Motor neuron (in vitro differentiated cells): ENCODE measurements around the gene RDH5. TPM values are rescaled to one million over a fixed set of nuclear protein-coding genes. Genes with fewer than 3 reads are reported as not detected.
A peak's percentile ranks its signal among the peaks of the same experiment; 100 is the strongest.

Experiments
- ATAC-seq, 8 experiments: fragments of 200-7000 bp; cut with Tn5 transposase; replicated peaks in 6 of 8; 2 replicates each; pipeline ENCODE4 v1.8.0; 2021; ENCODE audit warnings: mild to moderate bottlenecking in 8 of 8, moderate library complexity in 8 of 8
- H3K27ac ChIP-seq, 2 donors: fragments of 250-450 bp; sonication (Bioruptor Pico); 2 replicates each; pipeline ENCODE4 v1.9.0; 2021; ENCODE audit warnings: antibody characterized with exemption in 2 of 2, mild to moderate bottlenecking in 2 of 2, moderate library complexity in 1 of 2
- H3K4me1 ChIP-seq, 2 donors: fragments of 250-450 bp; sonication (Bioruptor Pico); replicated peaks in 1 of 2; 2 replicates each; pipeline ENCODE4 v1.6.1; 2021; ENCODE audit warnings: antibody characterized with exemption in 2 of 2, mild to moderate bottlenecking in 2 of 2, moderate library complexity in 1 of 2
- H3K4me3 ChIP-seq, 5 donors: fragments of 250-450 bp; sonication (Bioruptor Pico); 2 replicates each; pipeline ENCODE4 v1.9.0; 2021; ENCODE audit warnings: antibody characterized with exemption in 5 of 5, mild to moderate bottlenecking in 5 of 5, moderate library complexity in 4 of 5
- WGBS, 10 experiments: fragments of 450-650 bp; shearing (Covaris generic); methylation state at CpG; one replicate each; pipeline ENCODE4 v1.0.0; 2022; 5-methylcytosine and 5-hydroxymethylcytosine counted together
- in situ Hi-C, 9 experiments: fragments of 400-800 bp; cut with MboI; loops; one replicate each; pipeline ENCODE4 v1.15.0; 2021; ENCODE audit warnings: low sequenced_read_pairs in 9 of 9, low pct_unique_long_range_greater_than_20kb in 2 of 9; ENCODE audit not compliant: unreplicated experiment in 9 of 9
- total RNA-seq, 8 experiments: library from RNA; unstranded; fragments of 300-600 nt; gene quantifications; 2 replicates each; pipeline versions ENCODE4 v1.2.3 to v1.2.4, GENCODE V29; 2022

The RDH5 gene
- total RNA-seq, 8 experiments from 2014 or later = 1.4 to 23.6 (median 3.6) TPM

DNA sequence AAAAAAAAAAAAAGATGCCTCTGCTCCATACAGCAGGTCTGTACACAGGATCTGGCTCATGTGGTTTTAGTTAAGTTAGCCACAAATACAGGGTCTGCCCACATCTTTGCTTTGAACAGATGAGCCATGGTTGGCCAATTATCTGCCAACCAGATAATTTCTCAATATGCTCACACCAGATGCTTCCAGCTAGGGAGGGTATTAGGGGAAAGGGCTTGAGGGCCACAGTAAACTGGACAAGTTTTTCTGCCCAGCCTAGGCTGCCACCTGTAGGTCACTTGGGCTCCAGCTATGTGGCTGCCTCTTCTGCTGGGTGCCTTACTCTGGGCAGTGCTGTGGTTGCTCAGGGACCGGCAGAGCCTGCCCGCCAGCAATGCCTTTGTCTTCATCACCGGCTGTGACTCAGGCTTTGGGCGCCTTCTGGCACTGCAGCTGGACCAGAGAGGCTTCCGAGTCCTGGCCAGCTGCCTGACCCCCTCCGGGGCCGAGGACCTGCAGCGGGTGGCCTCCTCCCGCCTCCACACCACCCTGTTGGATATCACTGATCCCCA is 776 bp downstream of the RDH5 start:
- H3K4me1 ChIP-seq = peaks cover 0 to 9% of the 10 kb centered on the region in 2 donors
- H3K4me3 ChIP-seq = no peak overlapping the region
- in situ Hi-C loops = no loop called here
- WGBS, 10 experiments = 0 to 68% methylated on average over 3 to 4 of the region's 9 CpGs; no CpG with 5 or more reads in 8 of the 10 experiments
- no peak overlapping the region for H3K27ac ChIP-seq
- peak; percentile 29 to 62 (median 41) for ATAC-seq

DNA sequence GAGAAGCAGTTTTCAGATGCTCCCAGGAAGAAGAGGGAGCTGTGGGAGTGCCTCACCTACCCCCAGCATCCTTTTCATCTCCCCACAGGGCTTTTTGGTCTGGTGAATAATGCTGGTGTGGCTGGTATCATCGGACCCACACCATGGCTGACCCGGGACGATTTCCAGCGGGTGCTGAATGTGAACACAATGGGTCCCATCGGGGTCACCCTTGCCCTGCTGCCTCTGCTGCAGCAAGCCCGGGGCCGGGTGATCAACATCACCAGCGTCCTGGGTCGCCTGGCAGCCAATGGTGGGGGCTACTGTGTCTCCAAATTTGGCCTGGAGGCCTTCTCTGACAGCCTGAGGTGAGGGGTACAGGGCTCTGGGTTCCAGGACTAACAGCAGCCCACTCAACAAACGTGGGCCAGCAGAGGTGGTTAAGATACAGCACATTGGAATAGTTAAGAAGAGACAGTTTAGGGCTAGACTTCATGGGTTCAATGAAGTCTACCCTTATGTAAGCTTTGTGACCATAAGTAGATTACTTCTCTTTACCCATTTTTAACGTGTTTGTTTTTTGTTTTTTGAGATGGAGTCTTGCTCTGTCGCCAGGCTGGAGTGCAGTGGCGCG is 1.5 kb downstream of the RDH5 start:
- H3K4me3 ChIP-seq = no peak overlapping the region
- H3K27ac ChIP-seq = no peak overlapping the region
- in situ Hi-C loops = no loop called here
- 50 to 86% (median 78%) methylated on average over 1 to 7 of the region's 14 CpGs; no CpG with 5 or more reads in 5 of the 10 experiments for WGBS, 10 experiments
- H3K4me1 ChIP-seq = peaks cover 0 to 6% of the 10 kb centered on the region in 2 donors
- peak in 4 of 8 experiments; percentile 0 to 1 (median 0) for ATAC-seq

DNA sequence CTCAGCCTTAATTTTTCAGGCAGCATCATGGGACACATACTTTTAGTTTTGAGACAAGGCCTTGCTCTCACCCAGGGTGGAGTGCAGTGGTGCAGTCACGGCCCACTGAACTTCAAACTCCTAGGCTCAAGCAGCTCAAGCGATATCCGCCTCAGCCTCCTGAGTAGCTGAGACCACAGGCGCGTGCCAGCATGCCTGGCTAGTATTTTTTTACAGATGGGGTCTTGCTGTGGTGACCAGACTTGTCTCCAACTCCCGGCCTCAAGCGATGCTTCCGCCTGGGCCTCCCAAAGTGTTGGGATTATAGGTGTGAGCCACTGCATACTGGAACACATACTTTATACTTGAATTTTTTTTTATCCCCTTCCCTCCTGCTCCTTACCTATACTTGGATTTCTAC is 2.8 kb downstream of the RDH5 start:
- 98 to 100% (median 100%) methylated on average over 1 to 6 of the region's 8 CpGs; no CpG with 5 or more reads in 4 of the 10 experiments for WGBS, 10 experiments
- no peak for ATAC-seq
- Histone ChIP-seq H3K4me1 (peaks cover 6% of the 10 kb centered on the region in 2 donors), H3K4me3 (no peak overlapping the region), H3K27ac (no peak overlapping the region)
- in situ Hi-C loops = no loop called here

DNA sequence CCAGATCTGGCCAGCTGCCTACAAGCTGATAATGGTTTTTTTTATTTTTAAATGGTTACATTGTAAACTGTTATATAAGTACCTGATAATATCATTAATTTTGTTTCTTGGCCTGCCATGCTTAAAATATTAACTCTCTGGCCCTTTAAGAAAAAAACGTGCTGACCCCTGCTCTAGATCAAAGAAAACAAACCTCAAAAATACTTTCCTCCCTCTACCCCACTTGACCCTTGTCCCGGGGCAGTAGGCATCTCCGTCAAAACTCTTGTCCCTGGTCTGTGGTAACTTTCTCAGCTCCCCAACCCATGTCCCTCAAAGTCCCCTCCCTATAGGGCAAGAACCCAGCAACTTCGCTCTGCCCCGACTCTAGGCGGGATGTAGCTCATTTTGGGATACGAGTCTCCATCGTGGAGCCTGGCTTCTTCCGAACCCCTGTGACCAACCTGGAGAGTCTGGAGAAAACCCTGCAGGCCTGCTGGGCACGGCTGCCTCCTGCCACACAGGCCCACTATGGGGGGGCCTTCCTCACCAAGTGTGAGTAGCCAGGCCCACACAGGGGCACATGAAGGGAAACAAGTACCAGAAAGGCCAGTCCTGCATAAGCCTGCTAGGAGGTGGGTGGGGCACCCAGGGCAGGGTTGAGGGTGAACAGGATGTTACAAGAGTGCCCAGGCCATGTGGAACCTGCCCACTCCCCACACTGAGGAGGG is 3.5 kb downstream of the RDH5 start:
- in situ Hi-C loops = no loop called here
- Histone ChIP-seq H3K27ac (no peak overlapping the region), H3K4me3 (no peak overlapping the region), H3K4me1 (peaks cover 6% of the 10 kb centered on the region in 2 donors)
- WGBS, 10 experiments = 0 to 89% (median 70%) methylated on average over 1 to 7 of the region's 10 CpGs; no CpG with 5 or more reads in 3 of the 10 experiments
- no peak for ATAC-seq

DNA sequence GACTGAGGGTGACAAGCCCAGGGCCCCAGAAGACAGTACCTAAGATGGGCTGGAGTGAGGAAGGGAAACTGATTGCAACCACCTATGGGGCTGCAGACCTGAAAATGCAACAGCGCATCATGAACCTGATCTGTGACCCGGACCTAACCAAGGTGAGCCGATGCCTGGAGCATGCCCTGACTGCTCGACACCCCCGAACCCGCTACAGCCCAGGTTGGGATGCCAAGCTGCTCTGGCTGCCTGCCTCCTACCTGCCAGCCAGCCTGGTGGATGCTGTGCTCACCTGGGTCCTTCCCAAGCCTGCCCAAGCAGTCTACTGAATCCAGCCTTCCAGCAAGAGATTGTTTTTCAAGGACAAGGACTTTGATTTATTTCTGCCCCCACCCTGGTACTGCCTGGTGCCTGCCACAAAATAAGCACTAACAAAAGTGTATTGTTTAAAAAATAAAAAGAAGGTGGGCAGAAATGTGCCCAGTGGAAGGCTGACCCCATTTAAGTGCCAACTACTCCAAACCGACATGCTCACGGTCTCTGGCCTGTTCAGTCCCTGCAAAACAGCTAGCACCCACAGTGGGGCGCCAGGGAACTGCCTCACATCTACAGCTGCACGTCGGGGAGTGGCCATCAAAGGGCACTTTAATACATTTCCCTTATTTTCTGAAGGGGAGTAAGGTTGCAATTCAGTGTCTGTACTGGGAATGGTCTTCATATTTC is 4.2 kb downstream of the RDH5 start:
- in situ Hi-C loops = no loop called here
- peaks cover 6% of the 10 kb centered on the region in 2 donors for H3K4me1 ChIP-seq
- H3K4me3 ChIP-seq = no peak overlapping the region
- WGBS, 10 experiments = 15 to 97% (median 29%) methylated on average over 1 to 9 of the region's 11 CpGs; no CpG with 5 or more reads in 4 of the 10 experiments
- ATAC-seq = no peak
- no peak overlapping the region for H3K27ac ChIP-seq

DNA sequence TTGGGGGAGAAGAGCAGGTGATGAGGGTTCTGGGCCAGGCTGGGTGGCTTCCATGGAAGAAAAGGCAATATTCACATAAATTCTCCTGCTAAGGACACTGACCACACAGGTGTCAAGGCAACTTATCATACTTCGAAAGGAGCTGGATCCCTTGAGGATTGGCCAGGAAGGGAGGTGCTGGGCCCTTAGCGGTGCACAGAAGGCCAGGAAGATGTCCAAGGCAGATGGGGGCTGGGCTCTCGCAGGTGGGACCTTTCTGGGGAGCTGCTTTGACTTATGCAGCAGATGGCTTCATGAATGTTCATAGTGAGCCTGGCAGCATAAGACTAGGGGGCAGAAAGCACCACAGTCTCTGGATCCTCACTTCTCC is 4.7 kb downstream of the RDH5 start:
- H3K4me3 ChIP-seq = no peak overlapping the region
- WGBS, 10 experiments = 20 to 100% (median 50%) methylated on average over 1 to 3 of the region's 3 CpGs; no CpG with 5 or more reads in 5 of the 10 experiments
- in situ Hi-C loops = loop anchor here in 4 of 9 experiments (25.0 kb wide), 2 partner anchors 212 to 312 kb away; partner anchors contain the start of genes DGKA (in 3 of the 4), PYM1 (in 3 of the 4) and RPS26 (in 2 of the 4)

DNA sequence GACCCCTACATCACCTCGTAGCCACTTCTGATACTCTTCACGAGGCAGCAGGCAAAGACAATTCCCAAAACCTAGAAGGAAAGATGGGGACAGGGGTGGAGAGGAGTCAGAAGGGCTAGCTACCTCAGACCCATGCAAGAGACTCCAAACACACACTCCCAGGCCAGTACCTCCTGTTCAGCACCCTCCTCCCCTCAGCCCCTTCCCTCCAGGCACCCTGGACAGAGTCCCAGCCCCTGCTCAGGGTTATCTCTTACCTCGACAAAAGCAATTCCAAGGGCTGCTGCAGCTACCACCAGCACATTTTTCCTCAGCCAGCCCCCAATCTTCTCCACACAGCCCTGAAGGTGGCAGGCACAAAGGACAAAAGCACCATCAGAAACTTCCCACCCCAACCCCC is 5.4 kb downstream of the RDH5 start:
- H3K4me1 ChIP-seq = peaks cover 6 to 8% of the 10 kb centered on the region in 2 donors
- no peak overlapping the region for H3K4me3 ChIP-seq
- ATAC-seq = no peak
- in situ Hi-C loops = loop anchor here in 4 of 9 experiments (25.0 kb wide), 2 partner anchors 212 to 312 kb away; partner anchors contain the start of genes DGKA (in 3 of the 4), PYM1 (in 3 of the 4) and RPS26 (in 2 of the 4)
- WGBS, 10 experiments = 17 to 100% (median 60%) methylated on average over 1 to 2 of the region's 3 CpGs; no CpG with 5 or more reads in 2 of the 10 experiments
- no peak overlapping the region for H3K27ac ChIP-seq

More for the DNA sequence above, 4.7 kb downstream of the RDH5 start:
- no peak for ATAC-seq
- Histone ChIP-seq H3K4me1 (peaks cover 6% of the 10 kb centered on the region in 2 donors), H3K27ac (no peak overlapping the region)

DNA sequence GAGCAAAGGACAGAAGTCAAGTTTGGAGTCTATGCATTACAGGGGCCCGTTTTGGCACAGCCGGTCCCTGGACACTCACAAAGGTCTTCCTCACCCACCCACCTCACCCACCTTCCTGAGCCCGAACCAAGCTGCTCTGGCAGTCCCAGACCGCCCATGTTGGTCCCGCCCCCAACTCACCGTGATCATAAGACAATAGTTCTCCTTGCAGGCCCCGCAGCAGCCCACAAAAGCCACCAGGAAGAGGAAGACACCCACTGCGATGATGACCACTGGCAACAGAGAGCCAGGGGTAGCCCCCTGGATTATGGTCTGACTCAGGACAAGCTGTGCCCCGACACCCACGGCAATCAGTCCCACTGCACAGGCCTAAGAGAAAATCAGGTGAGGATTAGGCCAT is 6.8 kb downstream of the RDH5 start:
- no peak overlapping the region for H3K27ac ChIP-seq
- peak overlapping the region; percentile 53 to 98 (median 67) for H3K4me3 ChIP-seq
- peaks cover 10 to 18% of the 10 kb centered on the region in 2 donors for H3K4me1 ChIP-seq
- WGBS, 10 experiments = 0 to 78% (median 36%) methylated on average over 2 to 5 of the region's 10 CpGs; no CpG with 5 or more reads in 6 of the 10 experiments
- in situ Hi-C loops = loop anchor here in 4 of 9 experiments (25.0 kb wide), 2 partner anchors 210 to 310 kb away; partner anchors contain the start of genes DGKA (in 3 of the 4), PYM1 (in 3 of the 4) and RPS26 (in 2 of the 4)
- no peak for ATAC-seq

DNA sequence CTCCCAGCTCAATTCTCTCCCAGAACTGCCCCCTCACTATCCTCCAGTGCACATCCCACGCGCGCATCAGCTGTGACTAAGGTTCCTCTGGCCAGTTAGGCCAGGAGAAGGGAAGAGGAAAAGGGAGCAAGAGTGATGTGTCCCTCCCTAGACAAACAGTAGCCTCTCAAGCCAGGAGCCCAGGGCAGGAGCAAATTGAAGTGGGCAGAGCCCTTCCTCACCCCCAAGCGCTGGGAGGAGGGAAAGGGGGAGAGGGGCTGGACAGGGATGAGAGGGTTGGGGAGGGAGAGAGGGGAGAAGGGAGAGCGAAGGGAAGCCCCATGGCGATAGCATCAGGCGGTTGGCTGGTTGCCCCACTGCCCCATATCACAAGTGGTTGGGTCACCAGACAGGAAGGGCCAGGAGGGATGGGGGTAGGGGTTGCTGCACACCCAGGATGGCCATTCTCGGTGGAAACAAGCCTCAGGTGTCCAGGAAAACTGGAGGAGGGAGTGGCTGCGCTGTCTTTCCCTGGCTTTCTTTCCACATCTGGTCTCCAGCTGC is 7.5 kb downstream of the RDH5 start:
- in situ Hi-C loops = loop anchor here in 4 of 9 experiments (25.0 kb wide), 2 partner anchors 210 to 310 kb away; partner anchors contain the start of genes DGKA (in 3 of the 4), PYM1 (in 3 of the 4) and RPS26 (in 2 of the 4)
- H3K27ac ChIP-seq = peak overlapping the region; percentile 95 to 96

DNA sequence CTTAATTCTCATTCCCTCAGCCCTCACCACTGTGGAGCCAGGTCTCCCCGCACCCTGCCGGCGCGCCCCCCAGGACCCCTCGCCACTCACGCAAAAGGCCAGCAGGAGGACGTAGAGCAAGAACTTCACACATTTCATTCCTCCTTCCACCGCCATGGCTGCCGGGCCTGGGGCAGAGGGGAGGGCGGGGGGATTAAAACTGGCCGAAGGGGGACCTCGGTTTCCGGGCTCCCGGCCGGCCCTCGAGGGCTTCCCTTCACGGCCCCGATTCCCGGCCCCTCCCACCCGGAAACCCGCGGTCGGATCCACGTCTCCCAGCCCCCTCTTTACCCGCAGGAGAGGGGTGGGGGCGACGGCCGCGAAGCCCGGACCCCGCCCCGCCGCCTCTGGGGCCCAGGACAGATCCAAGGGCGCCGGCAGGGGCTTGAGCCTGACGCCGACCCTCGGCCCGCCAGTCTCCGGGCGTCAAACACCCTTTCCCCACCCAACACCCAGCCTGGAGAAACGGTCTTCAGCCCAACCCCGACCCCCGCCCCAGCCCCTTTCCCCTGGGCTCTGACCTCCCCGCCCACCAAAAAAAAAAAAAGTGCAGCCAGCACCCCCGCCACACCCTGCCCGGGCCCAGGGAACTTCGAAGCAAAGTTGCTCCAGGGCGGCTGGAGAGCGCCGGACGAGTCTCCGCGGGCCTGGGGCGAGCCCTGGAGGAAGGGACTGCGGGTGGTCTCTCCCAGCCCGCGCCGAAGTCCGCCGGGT is 8.2 kb downstream of the RDH5 start:
- 0 to 20% methylated on average over 1 to 4 of the region's 61 CpGs; no CpG with 5 or more reads in 8 of the 10 experiments for WGBS, 10 experiments
- in situ Hi-C loops = loop anchor here in 4 of 9 experiments (25.0 kb wide), 2 partner anchors 209 to 309 kb away; partner anchors contain the start of genes DGKA (in 3 of the 4), PYM1 (in 3 of the 4) and RPS26 (in 2 of the 4)

More for the DNA sequence above, 7.5 kb downstream of the RDH5 start:
- ATAC-seq = peak in 3 of 8 experiments; percentile 0 to 20 (median 1)
- WGBS, 10 experiments = 13% methylated on average over 6 of the region's 9 CpGs; no CpG with 5 or more reads in 9 of the 10 experiments
- Histone ChIP-seq H3K4me1 (peaks cover 10 to 18% of the 10 kb centered on the region in 2 donors), H3K4me3 (peak overlapping the region; percentile 53 to 98 (median 67))

More for the DNA sequence above, 8.2 kb downstream of the RDH5 start:
- peak; percentile 6 to 48 (median 35) for ATAC-seq
- peak overlapping the region; percentile 95 to 96 for H3K27ac ChIP-seq
- peak overlapping the region; percentile 53 to 98 (median 67) for H3K4me3 ChIP-seq
- peaks cover 10 to 18% of the 10 kb centered on the region in 2 donors for H3K4me1 ChIP-seq
